HEK293 (cell line): ENCODE data around the gene APBB2.

Experiments
- CTCF ChIP-seq: fragments of 450-650 bp; formaldehyde crosslinking; IDR thresholded peaks from 2 replicates; pipeline ENCODE4 v1.5.1; 2016; ENCODE audit warnings: missing biosample characterization, missing genetic modification characterization
- ZBTB7A ChIP-seq: fragments of 450-650 bp; formaldehyde crosslinking; IDR thresholded peaks from 2 replicates; pipeline ENCODE4 v1.5.1; 2016; ENCODE audit warnings: low read depth, missing biosample characterization, missing genetic modification characterization
- ZEB2 ChIP-seq: fragments of 450-650 bp; formaldehyde crosslinking; IDR thresholded peaks from 2 replicates; pipeline ENCODE4 v1.5.1; 2016; ENCODE audit warnings: missing biosample characterization, missing genetic modification characterization
- ZNF292 ChIP-seq: fragments of 450-650 bp; formaldehyde crosslinking; IDR thresholded peaks from 2 replicates; pipeline ENCODE4 v1.5.1; 2016; ENCODE audit warnings: low read depth, missing biosample characterization, missing genetic modification characterization, borderline replicate concordance
- ZNF776 ChIP-seq: fragments of 450-650 bp; formaldehyde crosslinking; IDR thresholded peaks from 2 replicates; pipeline ENCODE4 v1.5.0; 2017; ENCODE audit warnings: missing biosample characterization, missing genetic modification characterization, borderline replicate concordance

- TF ChIP-seq ZNF292: no peak
- no peak for TF ChIP-seq ZEB2 (tag by site-specific recombination)
- TF ChIP-seq ZNF776 (tag by site-specific recombination): no peak
- TF ChIP-seq ZBTB7A (tag by site-specific recombination): no peak
- no peak for TF ChIP-seq CTCF (tag by site-specific recombination)
Observed at GRCh38 chr4:40837094-40837870, 377.1 kb downstream of the APBB2 start.
